ENCODE data around the gene ZNF148.

Gene ZNF148

GRCh38 chr3:125250973-125251372 lies 124.2 kb downstream of the ZNF148 start:
- Mint-ChIP-seq H3K27ac (no peak overlapping the region), H3K36me3 (peaks cover 5% of the 10 kb centered on the region), H3K4me3 (no peak overlapping the region), H3K27me3 (no peaks in the 10 kb centered on the region), H3K9me3 (ENCODE audit: low read depth) (no peaks in the 10 kb centered on the region), H3K4me1 (ENCODE audit: low read depth) (peaks cover 4% of the 10 kb centered on the region)

- peaks cover 12% of the 10 kb centered on the region for H3K36me3 Mint-ChIP-seq
- H3K27ac Mint-ChIP-seq: no peak overlapping the region
- H3K9me3 Mint-ChIP-seq (ENCODE audit: low read depth): no peaks in the 10 kb centered on the region
- no peak overlapping the region for H3K4me3 Mint-ChIP-seq
- no peaks in the 10 kb centered on the region for H3K27me3 Mint-ChIP-seq
- peaks cover 2% of the 10 kb centered on the region for H3K4me1 Mint-ChIP-seq (ENCODE audit: low read depth)
Measured at GRCh38 chr3:125246237-125246636, 128.9 kb downstream of the ZNF148 start.

- Mint-ChIP-seq H3K36me3 (peaks cover 7% of the 10 kb centered on the region), H3K9me3 (ENCODE audit: low read depth) (no peaks in the 10 kb centered on the region), H3K27ac (no peak overlapping the region), H3K4me3 (no peak overlapping the region), H3K4me1 (ENCODE audit: low read depth) (peaks cover 2% of the 10 kb centered on the region), H3K27me3 (no peaks in the 10 kb centered on the region)
Measured at GRCh38 chr3:125245521-125245920, 129.6 kb downstream of the ZNF148 start.

DNA sequence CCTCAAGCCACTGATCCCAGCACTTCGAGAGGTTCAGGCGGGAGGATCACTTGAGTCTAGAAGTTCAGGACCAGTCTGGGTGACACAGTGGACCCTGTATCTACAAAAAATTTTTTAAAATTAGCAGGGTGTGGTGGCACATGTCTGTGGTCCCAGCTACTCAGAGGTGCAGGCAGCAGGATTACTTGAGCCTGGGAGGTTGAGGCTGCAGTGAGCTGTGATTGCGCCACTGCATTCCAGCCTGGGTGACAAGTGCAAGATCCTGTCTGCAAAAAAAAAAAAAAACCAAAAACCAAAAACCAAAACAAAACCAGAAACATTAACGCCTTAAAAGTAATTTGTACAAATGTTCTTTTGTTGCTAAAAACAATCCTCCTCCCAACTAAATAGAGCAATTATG lies 134.6 kb downstream of the ZNF148 start:
- Mint-ChIP-seq H3K27me3 (no peaks in the 10 kb centered on the region), H3K9me3 (ENCODE audit: low read depth) (peaks cover 3% of the 10 kb centered on the region), H3K4me3 (no peak overlapping the region), H3K27ac (no peak overlapping the region), H3K4me1 (ENCODE audit: low read depth) (peaks cover 1% of the 10 kb centered on the region), H3K36me3 (peaks cover 20% of the 10 kb centered on the region)

GRCh38 chr3:125239266-125239665 lies 135.9 kb downstream of the ZNF148 start:
- H3K36me3 Mint-ChIP-seq: peaks cover 19% of the 10 kb centered on the region
- peaks cover 2% of the 10 kb centered on the region for H3K4me1 Mint-ChIP-seq (ENCODE audit: low read depth)
- no peak overlapping the region for H3K27ac Mint-ChIP-seq

DNA sequence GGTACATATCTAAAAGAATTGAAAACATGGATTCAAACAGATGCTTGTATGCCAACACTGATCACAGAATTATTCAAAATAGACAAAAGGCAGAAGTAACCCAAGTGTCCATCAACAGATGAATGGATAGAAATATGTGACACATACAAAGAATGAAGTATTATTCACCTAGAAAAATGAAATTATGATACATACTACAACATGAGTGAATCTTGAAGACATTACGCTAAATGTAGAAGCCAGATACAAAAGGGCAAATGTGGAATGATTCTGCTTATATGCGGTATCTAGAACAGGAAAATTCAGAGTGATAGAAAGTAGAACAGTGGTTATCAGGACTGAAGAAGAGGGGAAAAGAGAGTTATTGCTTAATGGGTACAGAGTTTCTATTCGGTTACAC lies 136.4 kb downstream of the ZNF148 start:
- Mint-ChIP-seq H3K4me3 (no peak overlapping the region), H3K9me3 (ENCODE audit: low read depth) (peaks cover 3% of the 10 kb centered on the region), H3K27me3 (no peaks in the 10 kb centered on the region), H3K27ac (no peak overlapping the region), H3K36me3 (peaks cover 20% of the 10 kb centered on the region), H3K4me1 (ENCODE audit: low read depth) (peaks cover 2% of the 10 kb centered on the region)

More at GRCh38 chr3:125239266-125239665, 135.9 kb downstream of the ZNF148 start:
- Mint-ChIP-seq H3K9me3 (ENCODE audit: low read depth) (peaks cover 3% of the 10 kb centered on the region), H3K4me3 (no peak overlapping the region), H3K27me3 (no peaks in the 10 kb centered on the region)

- H3K4me1 Mint-ChIP-seq (ENCODE audit: low read depth): peaks cover 10% of the 10 kb centered on the region
- no peak overlapping the region for H3K27ac Mint-ChIP-seq
- peaks cover 35% of the 10 kb centered on the region for H3K36me3 Mint-ChIP-seq
Measured at GRCh38 chr3:125236331-125236903, 138.7 kb downstream of the ZNF148 start.

GRCh38 chr3:125234831-125235230 lies 140.3 kb downstream of the ZNF148 start:
- peaks cover 10% of the 10 kb centered on the region for H3K4me1 Mint-ChIP-seq (ENCODE audit: low read depth)
- H3K27me3 Mint-ChIP-seq: no peaks in the 10 kb centered on the region
- peaks cover 38% of the 10 kb centered on the region for H3K36me3 Mint-ChIP-seq
- H3K27ac Mint-ChIP-seq: no peak overlapping the region
- peaks cover 3% of the 10 kb centered on the region for H3K9me3 Mint-ChIP-seq (ENCODE audit: low read depth)
- H3K4me3 Mint-ChIP-seq: no peak overlapping the region

More at GRCh38 chr3:125236331-125236903, 138.7 kb downstream of the ZNF148 start:
- H3K4me3 Mint-ChIP-seq: no peak overlapping the region
- H3K9me3 Mint-ChIP-seq (ENCODE audit: low read depth): peaks cover 3% of the 10 kb centered on the region
- H3K27me3 Mint-ChIP-seq: no peaks in the 10 kb centered on the region

DNA sequence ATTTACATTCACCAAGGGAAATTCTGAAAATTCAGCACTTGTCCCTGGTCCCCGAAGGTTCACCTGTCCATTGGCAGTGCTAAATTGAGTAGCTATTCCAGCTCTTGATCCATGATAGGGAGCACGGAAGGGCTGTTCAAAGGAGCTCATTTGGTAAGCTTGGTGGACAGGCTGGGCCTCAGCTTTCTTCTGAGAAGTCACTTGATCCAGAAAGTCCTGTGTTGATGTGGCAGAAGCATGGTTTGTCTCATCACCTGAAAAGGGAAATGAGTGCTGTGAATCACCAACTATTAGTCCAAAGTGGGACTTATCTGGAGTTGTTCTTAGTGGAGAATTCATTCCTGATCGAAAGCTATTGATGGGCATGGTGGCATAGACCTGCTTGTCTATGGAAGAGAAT lies 142.7 kb downstream of the ZNF148 start:
- H3K36me3 Mint-ChIP-seq: peaks cover 36% of the 10 kb centered on the region
- H3K9me3 Mint-ChIP-seq (ENCODE audit: low read depth): peaks cover 3% of the 10 kb centered on the region
- no peak overlapping the region for H3K4me3 Mint-ChIP-seq
- H3K27ac Mint-ChIP-seq: no peak overlapping the region
- H3K4me1 Mint-ChIP-seq (ENCODE audit: low read depth): peaks cover 10% of the 10 kb centered on the region
- no peaks in the 10 kb centered on the region for H3K27me3 Mint-ChIP-seq

DNA sequence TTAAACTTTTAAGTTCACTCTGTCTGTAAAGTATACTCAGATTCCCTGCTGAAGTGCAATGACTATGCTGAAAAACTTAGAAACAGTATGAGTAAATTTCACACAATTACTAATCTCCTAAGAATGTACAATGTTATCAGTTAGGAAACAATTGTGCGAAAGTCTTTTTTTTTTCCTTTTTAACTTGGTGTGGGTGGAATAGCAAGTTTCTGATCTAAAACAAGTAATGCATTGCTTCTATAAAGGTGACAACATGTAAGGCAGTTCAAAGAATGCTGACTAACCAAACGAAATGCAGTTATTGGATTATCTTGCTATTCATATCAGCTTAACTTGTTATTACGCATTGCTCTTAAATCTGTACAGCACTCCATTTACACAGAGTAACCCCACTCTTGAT lies 143.2 kb downstream of the ZNF148 start:
- no peak overlapping the region for H3K4me3 Mint-ChIP-seq
- H3K9me3 Mint-ChIP-seq (ENCODE audit: low read depth): peaks cover 3% of the 10 kb centered on the region
- H3K27me3 Mint-ChIP-seq: no peaks in the 10 kb centered on the region
- H3K36me3 Mint-ChIP-seq: peaks cover 32% of the 10 kb centered on the region
- H3K27ac Mint-ChIP-seq: peak overlapping the region; percentile 64
- H3K4me1 Mint-ChIP-seq (ENCODE audit: low read depth): peaks cover 10% of the 10 kb centered on the region

- no peak overlapping the region for H3K4me3 Mint-ChIP-seq
- H3K27me3 Mint-ChIP-seq: no peaks in the 10 kb centered on the region
- peaks cover 21% of the 10 kb centered on the region for H3K36me3 Mint-ChIP-seq
Measured at GRCh38 chr3:125229707-125230106, 145.4 kb downstream of the ZNF148 start.

GRCh38 chr3:125229168-125229567 lies 146.0 kb downstream of the ZNF148 start:
- H3K36me3 Mint-ChIP-seq: peaks cover 21% of the 10 kb centered on the region
- H3K27me3 Mint-ChIP-seq: no peaks in the 10 kb centered on the region
- H3K9me3 Mint-ChIP-seq (ENCODE audit: low read depth): no peaks in the 10 kb centered on the region
- H3K27ac Mint-ChIP-seq: no peak overlapping the region
- H3K4me3 Mint-ChIP-seq: no peak overlapping the region
- H3K4me1 Mint-ChIP-seq (ENCODE audit: low read depth): peaks cover 8% of the 10 kb centered on the region

More at GRCh38 chr3:125229707-125230106, 145.4 kb downstream of the ZNF148 start:
- Mint-ChIP-seq H3K27ac (no peak overlapping the region), H3K9me3 (ENCODE audit: low read depth) (no peaks in the 10 kb centered on the region), H3K4me1 (ENCODE audit: low read depth) (peaks cover 8% of the 10 kb centered on the region)

GRCh38 chr3:125221831-125222230 lies 153.3 kb downstream of the ZNF148 start:
- no peak overlapping the region for H3K27ac Mint-ChIP-seq
- H3K4me3 Mint-ChIP-seq: no peak overlapping the region
- no peaks in the 10 kb centered on the region for H3K9me3 Mint-ChIP-seq (ENCODE audit: low read depth)
- H3K27me3 Mint-ChIP-seq: no peaks in the 10 kb centered on the region
- peaks cover 10% of the 10 kb centered on the region for H3K4me1 Mint-ChIP-seq (ENCODE audit: low read depth)
- H3K36me3 Mint-ChIP-seq: no peaks in the 10 kb centered on the region

GRCh38 chr3:125220727-125221429 lies 154.2 kb downstream of the ZNF148 start:
- Mint-ChIP-seq H3K4me1 (ENCODE audit: low read depth) (peaks cover 10% of the 10 kb centered on the region), H3K27me3 (no peaks in the 10 kb centered on the region), H3K4me3 (no peak overlapping the region)

DNA sequence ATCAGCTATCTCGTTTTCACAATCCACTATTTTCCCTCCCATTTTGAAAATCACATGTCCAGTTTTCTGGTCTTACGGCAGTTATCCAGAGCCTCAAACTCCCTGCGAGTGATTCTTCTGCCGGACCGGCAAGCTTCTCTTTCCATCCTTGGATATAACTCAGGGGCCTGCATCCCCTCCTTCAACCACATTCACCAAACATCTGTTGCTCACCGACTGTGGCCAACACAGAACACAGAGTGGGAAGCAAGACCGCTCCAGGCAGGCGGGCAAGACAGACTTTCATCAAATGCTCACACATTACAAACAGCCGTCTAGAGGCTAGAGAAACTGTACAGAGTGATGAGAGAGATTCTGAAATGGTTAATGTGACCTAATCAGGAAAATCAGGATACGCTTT lies 154.9 kb downstream of the ZNF148 start:
- no peak overlapping the region for H3K27ac Mint-ChIP-seq
- no peaks in the 10 kb centered on the region for H3K9me3 Mint-ChIP-seq (ENCODE audit: low read depth)
- no peaks in the 10 kb centered on the region for H3K27me3 Mint-ChIP-seq
- peaks cover 10% of the 10 kb centered on the region for H3K4me1 Mint-ChIP-seq (ENCODE audit: low read depth)
- no peaks in the 10 kb centered on the region for H3K36me3 Mint-ChIP-seq
- H3K4me3 Mint-ChIP-seq: no peak overlapping the region

More at GRCh38 chr3:125220727-125221429, 154.2 kb downstream of the ZNF148 start:
- no peaks in the 10 kb centered on the region for H3K9me3 Mint-ChIP-seq (ENCODE audit: low read depth)
- H3K27ac Mint-ChIP-seq: no peak overlapping the region
- no peaks in the 10 kb centered on the region for H3K36me3 Mint-ChIP-seq
